T-helper 9 cell (primary cell): Measurements from ENCODE around the gene C9orf40.

Source experiments
- DNase-seq: peaks from one replicate; pipeline ENCODE4 v3.0.0-alpha.2; 2020

C9orf40 gene

GRCh38 chr9:74940600-74940999 lies 12.1 kb downstream of the C9orf40 start:
- DNase-seq = no peak

GRCh38 chr9:74935008-74935407 lies 17.7 kb downstream of the C9orf40 start:
- DNase-seq = no peak

- no peak for DNase-seq
Observed at GRCh38 chr9:74921737-74922136, 31.0 kb downstream of the C9orf40 start.

DNA sequence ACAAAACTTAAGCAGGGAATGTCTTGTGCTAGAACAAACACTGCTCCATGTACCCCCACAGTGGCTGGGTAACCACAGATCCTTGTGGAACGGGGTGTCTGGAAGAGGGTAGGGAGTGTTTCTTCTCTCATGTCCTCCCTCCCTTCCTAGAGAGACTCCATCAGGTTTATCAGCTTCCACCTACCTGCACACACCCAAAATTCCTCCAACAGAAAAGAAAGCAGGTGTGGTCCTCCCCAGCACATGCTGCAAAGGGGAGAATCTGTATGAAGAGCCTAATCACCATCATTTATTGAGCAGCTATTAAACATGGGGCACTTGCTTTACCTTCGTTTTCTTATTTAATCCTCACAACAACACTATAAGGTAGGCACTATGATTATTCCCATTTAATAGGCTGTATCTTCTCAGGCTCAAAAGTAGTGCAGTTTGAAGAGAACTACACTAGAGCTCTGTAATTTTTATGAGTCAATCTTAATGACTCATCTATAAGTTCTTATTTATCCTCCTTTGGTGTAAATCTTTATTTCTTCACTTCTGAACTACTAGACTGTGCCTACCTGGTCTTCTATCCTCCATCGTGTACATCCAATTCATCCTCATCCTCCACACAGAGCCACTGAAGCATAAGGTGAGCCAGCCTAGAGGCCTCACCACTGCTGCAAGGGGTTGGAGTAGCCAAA lies 31.6 kb downstream of the C9orf40 start:
- DNase-seq = no peak

GRCh38 chr9:74910036-74910435 lies 42.7 kb downstream of the C9orf40 start:
- DNase-seq = no peak

GRCh38 chr9:74908665-74909064 lies 44.0 kb downstream of the C9orf40 start:
- DNase-seq = no peak

GRCh38 chr9:74907085-74907484 lies 45.6 kb downstream of the C9orf40 start:
- no peak for DNase-seq

DNA sequence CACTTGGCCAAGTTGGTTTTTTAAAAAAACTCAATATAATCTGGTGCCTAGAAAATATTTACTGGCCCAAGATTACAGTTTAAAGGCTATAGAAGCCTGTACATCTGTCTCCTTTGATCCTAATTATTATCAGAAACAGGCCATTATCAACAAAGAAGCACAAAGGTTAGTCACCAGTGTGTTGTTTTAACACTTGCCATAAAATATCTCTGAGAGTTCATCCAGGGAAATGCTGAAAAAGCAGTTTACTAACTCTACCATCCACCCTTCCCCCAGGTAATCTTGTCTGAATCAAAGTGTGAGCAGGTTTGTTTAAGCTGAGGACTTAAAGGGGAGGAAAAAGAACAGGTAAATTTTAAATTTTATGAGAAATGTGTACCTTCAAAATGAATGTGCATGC lies 51.7 kb downstream of the C9orf40 start:
- DNase-seq = no peak
